GM18909 (cell line): ENCODE results near the gene MACC1.
"Not testable (repeated sequence)": the region's sequence is repeated elsewhere in the genome, so short reads cannot be mapped to it uniquely, and the experiment has no call there.

Experiments used
- ATAC-seq: cut with Tn5 transposase; IDR thresholded peaks from one replicate; pipeline ENCODE4 v1.9.1; 2021; ENCODE audit warnings: mild to moderate bottlenecking; ENCODE audit not compliant: unreplicated experiment, poor library complexity

MACC1 gene

GRCh38 chr7:20141002-20141345 lies 76.2 kb downstream of the MACC1 start:
- ATAC-seq, result no peak

GRCh38 chr7:20140291-20141001 lies 76.7 kb downstream of the MACC1 start:
- no peak for ATAC-seq

DNA sequence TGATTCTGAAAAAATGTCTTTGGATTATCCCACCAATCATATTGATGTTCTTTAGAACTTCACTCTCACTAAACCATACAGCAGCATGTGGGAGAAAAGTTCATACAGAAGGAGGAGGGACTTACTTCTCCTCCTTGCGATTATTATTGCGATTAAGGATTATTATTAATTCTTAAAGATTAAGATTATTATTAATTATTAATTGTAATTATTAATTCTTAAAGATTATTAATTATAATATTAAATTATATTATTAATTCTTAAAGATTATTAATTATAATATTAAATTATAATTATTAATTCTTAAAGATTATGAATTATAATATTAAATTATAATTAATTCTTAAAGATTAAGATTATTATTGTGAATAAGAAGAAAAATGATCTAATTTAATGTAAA lies 80.5 kb downstream of the MACC1 start:
- ATAC-seq, result no peak

- no peak for ATAC-seq
Measured at GRCh38 chr7:20133803-20134202, 83.4 kb downstream of the MACC1 start.

DNA sequence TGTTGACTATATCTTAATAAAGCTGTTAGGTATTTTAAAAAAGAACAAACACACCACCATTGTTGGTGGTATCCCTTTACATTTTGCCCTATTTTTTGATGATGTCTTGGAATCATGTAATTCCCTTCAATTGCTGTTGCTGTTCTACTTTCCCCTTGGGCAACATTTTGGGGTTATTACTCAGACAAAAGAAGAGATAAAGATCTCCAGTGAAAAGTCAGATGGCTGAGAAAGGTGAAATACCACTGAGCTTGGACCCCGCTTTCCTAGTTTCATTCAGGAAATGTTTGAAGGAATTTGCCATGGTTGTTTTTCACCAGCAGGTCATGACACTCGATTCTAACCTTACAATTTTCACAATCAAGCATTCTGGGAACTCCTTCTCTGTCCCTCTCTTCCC lies 84.6 kb downstream of the MACC1 start:
- no peak for ATAC-seq

- ATAC-seq, result no peak
Measured at GRCh38 chr7:20131776-20132175, 85.4 kb downstream of the MACC1 start.

GRCh38 chr7:20129920-20130319 lies 87.3 kb downstream of the MACC1 start:
- no peak for ATAC-seq

DNA sequence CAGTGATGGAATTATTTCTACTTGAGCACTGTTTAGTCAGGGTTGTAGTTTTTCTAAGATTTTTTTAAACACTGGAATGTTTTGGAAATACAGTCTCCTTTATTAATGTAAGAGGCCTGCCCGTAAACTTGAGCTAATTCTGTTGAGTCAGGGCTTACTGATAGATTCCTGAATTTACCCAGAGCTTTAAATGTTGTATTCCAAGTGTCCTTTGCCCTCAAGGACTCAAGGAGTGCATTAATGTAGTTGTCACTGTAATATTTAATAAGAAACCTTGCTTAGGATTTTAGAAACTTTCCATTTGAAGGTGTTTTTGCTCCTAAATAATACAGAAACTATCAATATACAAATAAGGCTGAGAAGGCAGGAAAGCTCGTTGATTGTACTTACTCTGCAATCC lies 89.2 kb downstream of the MACC1 start:
- ATAC-seq, result no peak

DNA sequence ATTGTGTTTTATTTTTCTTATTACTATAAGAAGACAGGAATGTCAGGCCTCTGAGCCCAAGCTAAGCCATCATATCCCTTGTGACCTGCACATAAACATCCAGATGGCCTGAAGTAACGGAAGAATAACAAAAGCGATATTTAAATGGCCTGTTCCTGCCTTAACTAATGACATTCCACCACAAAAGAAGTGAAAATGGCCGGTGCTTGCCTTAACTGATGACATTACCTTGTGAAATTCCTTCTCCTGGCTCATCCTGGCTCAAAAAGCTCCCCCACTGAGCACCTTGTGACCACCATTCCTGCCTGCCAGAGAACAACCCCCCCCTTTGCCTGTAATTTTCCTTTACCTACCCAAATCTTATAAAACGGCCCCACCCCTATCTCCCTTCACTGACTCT lies 91.1 kb downstream of the MACC1 start:
- not testable (repeated sequence) for ATAC-seq

DNA sequence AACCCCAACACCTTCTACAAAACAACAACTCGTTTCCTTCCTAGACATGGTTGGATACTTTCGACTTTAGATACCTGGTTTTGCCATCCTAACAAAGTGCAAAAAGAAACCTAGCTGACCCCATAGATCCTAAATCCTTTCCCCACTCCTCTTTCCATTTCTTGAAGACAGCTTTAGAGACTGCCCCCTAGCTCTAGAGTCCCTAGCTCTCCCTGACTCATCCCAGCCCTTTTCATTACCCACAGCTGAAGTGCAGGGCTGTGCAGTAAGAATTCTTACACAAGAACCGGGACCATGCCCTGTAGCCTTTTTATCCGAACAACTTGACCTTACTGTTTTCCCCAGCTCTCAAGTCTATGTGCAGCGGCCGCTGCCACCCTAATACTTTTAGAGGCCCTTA lies 93.1 kb downstream of the MACC1 start:
- ATAC-seq, result not testable (repeated sequence)

- ATAC-seq, result not testable (repeated sequence)
Measured at GRCh38 chr7:20122653-20123316, 94.4 kb downstream of the MACC1 start.

GRCh38 chr7:20122073-20122472 lies 95.1 kb downstream of the MACC1 start:
- no peak for ATAC-seq

DNA sequence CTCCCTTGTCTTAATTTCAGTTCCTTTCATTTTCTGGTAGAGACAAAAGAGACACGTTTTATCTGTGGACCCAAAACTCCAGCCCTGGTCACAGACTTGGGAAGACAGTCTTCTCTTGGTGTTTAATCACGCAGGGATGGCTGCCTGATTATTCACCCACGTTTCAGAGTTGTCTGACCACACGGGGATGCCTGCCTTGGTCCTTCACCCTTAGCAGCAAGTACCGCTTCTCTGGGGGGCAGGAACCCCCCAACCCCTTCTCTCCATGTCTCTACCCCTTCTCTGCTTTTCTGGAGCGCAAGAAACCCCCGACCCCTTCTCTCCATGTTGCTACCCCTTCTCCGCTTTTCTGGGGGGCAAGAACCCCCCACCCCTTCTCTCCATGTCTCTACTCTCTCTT lies 95.8 kb downstream of the MACC1 start:
- ATAC-seq, result no peak

DNA sequence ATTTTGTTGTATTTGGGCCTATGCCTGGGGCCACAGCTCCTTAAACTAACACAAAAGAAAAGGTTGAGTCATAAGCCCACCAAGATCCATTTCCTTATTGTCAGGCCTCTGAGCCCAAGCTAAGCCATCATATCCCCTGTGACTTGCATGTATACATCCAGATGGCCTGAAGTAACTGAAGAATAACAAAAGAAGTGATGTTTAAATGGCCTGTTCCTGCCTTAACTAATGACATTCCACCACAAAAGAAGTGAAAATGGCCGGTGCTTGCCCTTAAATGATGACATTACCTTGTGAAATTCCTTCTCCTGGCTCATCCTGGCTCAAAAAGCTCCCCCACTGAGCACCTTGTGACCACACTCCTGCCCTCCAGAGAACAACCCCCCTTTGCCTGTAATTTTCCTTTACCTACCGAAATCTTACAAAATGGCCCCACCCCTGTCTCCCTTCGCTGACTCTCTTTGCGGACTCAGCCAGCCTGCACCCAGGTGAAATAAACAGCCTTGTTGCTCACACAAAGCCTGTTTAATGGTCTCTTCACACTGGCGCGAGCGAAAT lies 96.5 kb downstream of the MACC1 start:
- ATAC-seq, result not testable (repeated sequence)

GRCh38 chr7:20116869-20117268 lies 100.3 kb downstream of the MACC1 start:
- no peak for ATAC-seq

DNA sequence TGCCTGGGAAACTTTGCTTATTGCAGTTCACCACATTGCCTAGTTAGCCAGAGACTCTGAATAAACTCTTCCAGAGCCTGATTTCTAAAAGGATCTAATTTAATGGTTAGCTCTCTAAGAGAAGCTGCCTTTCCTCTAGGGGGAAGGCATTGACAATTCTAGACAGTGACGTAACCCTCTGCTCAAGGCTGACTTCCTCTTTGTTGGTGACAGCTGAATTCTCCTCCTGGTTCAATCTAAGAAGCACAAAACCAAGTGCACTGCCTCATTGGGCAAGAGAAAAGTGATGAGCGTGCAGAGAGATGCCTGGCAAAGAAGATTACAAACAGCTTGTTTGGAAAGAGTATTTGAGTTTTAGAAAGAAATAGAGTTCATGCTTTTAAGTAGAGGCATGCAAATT lies 102.7 kb downstream of the MACC1 start:
- ATAC-seq, result peak; percentile 92

DNA sequence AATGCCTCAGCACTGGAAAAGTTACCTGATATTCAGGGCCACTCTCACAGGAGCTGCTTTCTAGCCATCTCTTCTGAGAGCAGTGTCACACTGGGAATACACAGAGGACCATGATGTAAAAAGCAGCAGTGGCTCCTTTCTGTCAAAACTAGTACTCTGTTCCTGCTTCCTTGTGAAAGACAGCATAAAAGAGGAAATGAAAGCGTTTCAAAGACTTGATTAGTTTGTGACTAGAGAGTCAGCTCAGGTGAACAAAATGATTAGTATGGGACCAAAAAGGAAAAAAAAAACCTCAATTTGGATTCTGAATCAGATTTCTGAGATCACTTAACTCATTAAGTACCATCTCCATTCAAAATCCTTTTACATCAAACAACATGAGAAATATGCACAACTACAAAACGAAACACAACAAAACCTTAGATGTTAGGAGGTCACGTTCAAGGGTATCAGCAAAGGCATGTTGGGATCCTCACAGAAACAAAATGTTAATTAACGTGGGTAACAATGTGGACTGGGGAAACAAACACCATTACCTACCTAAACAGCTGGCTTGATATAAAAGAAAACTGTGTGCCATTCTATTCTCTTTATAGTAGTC lies 103.7 kb downstream of the MACC1 start:
- peak; percentile 91 for ATAC-seq

- no peak for ATAC-seq
Measured at GRCh38 chr7:20112696-20113095, 104.5 kb downstream of the MACC1 start.

- no peak for ATAC-seq
Measured at GRCh38 chr7:20111821-20112542, 105.2 kb downstream of the MACC1 start.

DNA sequence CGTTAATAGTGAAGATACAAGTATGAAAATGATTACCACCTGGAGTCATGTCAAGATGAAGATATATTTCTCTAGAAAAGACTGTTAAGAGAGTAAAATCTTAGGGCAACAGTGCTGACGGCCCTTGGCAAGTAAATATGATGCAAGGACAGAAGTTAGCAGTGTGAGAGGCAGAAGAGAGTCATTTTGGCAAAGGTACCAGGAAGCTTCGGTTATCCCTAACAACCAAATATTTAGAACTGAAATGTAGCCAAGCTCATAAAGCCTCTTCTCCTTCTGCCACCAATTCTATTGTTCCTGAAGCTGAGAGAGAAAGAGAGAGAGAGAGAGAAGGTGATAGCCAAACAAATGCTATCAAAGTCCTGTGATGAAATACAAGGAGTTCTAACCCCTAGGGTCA lies 109.6 kb downstream of the MACC1 start:
- ATAC-seq, result no peak

DNA sequence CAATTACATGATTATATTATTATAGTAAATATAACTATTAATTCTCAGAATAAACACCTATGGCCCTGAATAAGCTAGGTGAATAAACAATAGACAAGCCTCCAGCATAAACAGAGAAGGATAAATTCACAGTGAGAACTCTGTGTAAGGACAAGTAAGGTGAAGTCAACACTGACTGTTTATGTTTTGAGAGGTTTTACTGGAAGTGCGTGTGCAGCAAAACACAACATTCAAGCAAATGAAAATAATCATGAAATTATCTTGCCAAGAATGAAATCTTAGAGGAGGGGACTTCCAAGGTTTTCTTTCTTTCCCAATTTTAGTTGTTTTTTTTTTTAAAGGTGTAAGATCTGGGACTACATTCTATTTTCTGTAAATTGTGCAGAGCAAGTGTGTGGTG lies 112.5 kb downstream of the MACC1 start:
- ATAC-seq, result no peak
